ENCODE measurements around the gene TAS2R16. TPM values are rescaled to one million over a fixed set of nuclear protein-coding genes. Genes with fewer than 3 reads are reported as not detected.

The TAS2R16 gene
- total RNA-seq, 1 experiment from 2014 or later = not detected

DNA sequence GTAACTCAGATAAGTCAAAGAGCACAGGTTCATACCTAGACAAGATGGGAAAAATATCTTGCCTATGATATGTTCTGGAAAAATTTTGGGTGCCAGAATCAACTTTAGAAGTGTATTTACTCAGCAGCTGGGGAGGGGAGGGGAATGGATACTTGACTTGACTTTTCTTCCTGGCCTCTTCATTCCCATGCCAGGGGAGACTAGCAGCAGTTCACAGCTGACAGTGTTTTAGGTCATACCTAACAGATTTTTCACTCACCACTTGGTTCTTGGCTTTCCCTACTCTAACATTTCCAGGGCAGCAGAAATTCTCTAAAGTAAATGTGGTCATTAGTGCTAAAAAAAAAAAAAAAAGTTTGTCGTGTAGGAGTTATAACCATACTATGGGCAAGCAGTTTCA, 46.3 kb downstream of the TAS2R16 start:
- Histone ChIP-seq H3K9ac (ENCODE audit: low read length) (no peak overlapping the region), H3K4me2 (ENCODE audit: low read length) (no peak overlapping the region), H3K4me1 (ENCODE audit: insufficient read depth, low read length) (peaks cover 7% of the 10 kb centered on the region; the same call in 1 of the 2 replicates), H3K9me2 (replicated peaks; ENCODE audit: low read length) (no peaks in the 10 kb centered on the region), H3K9me3 (ENCODE audit: low read length) (no peaks in the 10 kb centered on the region), H3K4me3 (ENCODE audit: low read length) (no peak overlapping the region), H3K79me2 (ENCODE audit: low read length) (no peaks in the 10 kb centered on the region), H3F3A (ENCODE audit: low read length, unreplicated experiment) (no peaks in the 10 kb centered on the region), H2AFZ (ENCODE audit: low read length) (no peak overlapping the region), H4K20me1 (ENCODE audit: low read length) (no peaks in the 10 kb centered on the region), H3K36me3 (ENCODE audit: low read depth, low read length) (no peaks in the 10 kb centered on the region), H3K27me3 (ENCODE audit: low read length) (no peaks in the 10 kb centered on the region), H3K27ac (ENCODE audit: low read length) (no peak overlapping the region)
- TF ChIP-seq CTCF (conservative IDR thresholded peaks at IDR 0.05; ENCODE audit: low read depth, low read length) (no peak), EZH2 (IDR thresholded peaks at IDR 0.05; ENCODE audit: low read length, unreplicated experiment) (no peak), EZH2phosphoT487 (IDR thresholded peaks at IDR 0.05; ENCODE audit: borderline replicate concordance, low read length) (no peak)
- ATAC-seq (no peak), DNase-seq (no peak)
- intact Hi-C loops (cut with micrococcal nuclease) = no loop called here
- no TSS peak for BruUV-seq (replicated peaks)
- POLR2A ChIA-PET (ENCODE audit: unreplicated experiment) = no interaction called here
- CTCF ChIA-PET = no interaction called here

Other genes starting within 250 kb of the TAS2R16 start
- 7.5 and 9.4 TPM in 2 replicates for gene CADPS2, start 109.2 kb downstream of the TAS2R16 start, total RNA-seq (2014; rRNA removed)
- gene SLC13A1, start 204.3 kb upstream of the TAS2R16 start, total RNA-seq (2014; rRNA removed) = not detected in 2 replicates

All from PC-3 (cell line).